ENCODE measurements around the gene TMEM171. TPM values are rescaled to one million over a fixed set of nuclear protein-coding genes. Genes with fewer than 3 reads are reported as not detected.

Gene TMEM171
- total and polyA plus RNA-seq, 4 donors: 1.0 to 2.1 (median 1.4) TPM; not detected in 1

DNA sequence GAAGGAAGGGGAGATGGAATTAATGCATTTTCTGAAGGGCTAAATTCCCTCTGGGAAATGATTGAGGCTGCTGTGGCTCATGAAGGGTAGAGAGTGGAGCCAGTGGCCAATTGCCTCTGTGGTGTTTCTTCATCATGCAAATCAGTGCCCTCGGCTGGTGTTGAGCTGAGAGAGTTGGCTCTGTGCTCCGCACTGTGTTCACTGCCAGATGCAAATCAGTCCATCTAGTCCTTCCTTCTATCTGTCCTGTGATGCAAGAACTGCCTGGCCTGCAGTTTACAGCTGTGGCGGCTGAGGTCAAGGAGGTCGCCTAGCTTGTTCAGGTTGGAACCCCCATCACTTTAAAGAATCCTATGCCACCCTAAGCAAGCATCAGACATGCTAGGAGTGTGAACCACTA lies 6.0 kb downstream of the TMEM171 start:
- Histone ChIP-seq H3K9me3 (ENCODE audit: control insufficient read depth in 4 of 4, low read length in 3 of 4) (no peaks in the 10 kb centered on the region), H3K4me3 (ENCODE audit: low read depth in 1 of 3, low read length in 3 of 3) (no peak overlapping the region), H3K27me3 (ENCODE audit: control insufficient read depth in 4 of 4, insufficient read depth in 4 of 4, low read length in 3 of 4) (no peaks in the 10 kb centered on the region), H3K36me3 (ENCODE audit: control insufficient read depth in 4 of 4, insufficient read depth in 3 of 4, low read depth in 1 of 4, low read length in 3 of 4) (no peaks in the 10 kb centered on the region), H3K27ac (ENCODE audit: low read depth in 1 of 2, low read length in 2 of 2) (no peak overlapping the region), H3K9ac (ENCODE audit: low read depth in 1 of 2, low read length in 2 of 2) (no peak overlapping the region), H3K4me1 (ENCODE audit: control insufficient read depth in 4 of 4, insufficient read depth in 4 of 4, low read length in 3 of 4) (peaks cover 0 to under 1% (median 0%) of the 10 kb centered on the region in 4 donors)
- WGBS: 62% methylated on average over 4 of the region's 4 CpGs
- no peak for DNase-seq (ENCODE audit: low spot score)
- peak in 1 of 2 donors; percentile 36 for TF ChIP-seq HNF4A (conservative IDR thresholded peaks at IDR 0.05)
- TF ChIP-seq YY1 (IDR thresholded peaks at IDR 0.05): no peak
- no peak for TF ChIP-seq FOXA1 (IDR thresholded peaks at IDR 0.05)
- peak; percentile 24 to 55 for TF ChIP-seq RXRA (IDR thresholded peaks at IDR 0.05)

DNA sequence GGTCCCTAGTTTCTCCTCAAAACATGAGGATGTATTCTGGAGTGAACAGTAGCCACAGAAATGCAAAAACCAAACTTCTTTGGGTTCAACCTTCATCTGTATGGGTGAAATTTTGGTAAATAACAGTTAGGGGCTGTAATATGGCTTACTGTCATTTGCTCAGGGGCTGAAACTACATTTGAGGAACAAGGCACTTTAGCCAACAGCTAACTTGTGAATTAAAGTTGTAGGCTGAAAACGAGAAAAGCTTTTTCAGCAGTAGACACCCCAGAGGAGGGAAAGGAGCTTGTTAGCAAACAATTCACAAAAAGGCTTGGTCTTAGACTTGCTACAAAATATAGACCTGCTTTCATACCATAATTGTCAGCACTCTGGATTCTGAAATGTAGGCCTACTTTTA lies 6.6 kb downstream of the TMEM171 start:
- Histone ChIP-seq H3K4me1 (ENCODE audit: control insufficient read depth in 4 of 4, insufficient read depth in 4 of 4, low read length in 3 of 4) (no peaks in the 10 kb centered on the region), H3K9ac (ENCODE audit: low read depth in 1 of 2, low read length in 2 of 2) (no peak overlapping the region), H3K4me3 (ENCODE audit: low read depth in 1 of 3, low read length in 3 of 3) (no peak overlapping the region), H3K36me3 (ENCODE audit: control insufficient read depth in 4 of 4, insufficient read depth in 3 of 4, low read depth in 1 of 4, low read length in 3 of 4) (no peaks in the 10 kb centered on the region), H3K27me3 (ENCODE audit: control insufficient read depth in 4 of 4, insufficient read depth in 4 of 4, low read length in 3 of 4) (no peaks in the 10 kb centered on the region), H3K9me3 (ENCODE audit: control insufficient read depth in 4 of 4, low read length in 3 of 4) (no peaks in the 10 kb centered on the region), H3K27ac (ENCODE audit: low read depth in 1 of 2, low read length in 2 of 2) (no peak overlapping the region)
- no peak for TF ChIP-seq MAX (IDR thresholded peaks at IDR 0.05)
- TF ChIP-seq YY1 (IDR thresholded peaks at IDR 0.05): no peak
- no peak for TF ChIP-seq HNF4G (IDR thresholded peaks at IDR 0.05)
- no peak for TF ChIP-seq JUND (IDR thresholded peaks at IDR 0.05)
- TF ChIP-seq NR2F2 (IDR thresholded peaks at IDR 0.05): no peak
- TF ChIP-seq, protein P1, sequence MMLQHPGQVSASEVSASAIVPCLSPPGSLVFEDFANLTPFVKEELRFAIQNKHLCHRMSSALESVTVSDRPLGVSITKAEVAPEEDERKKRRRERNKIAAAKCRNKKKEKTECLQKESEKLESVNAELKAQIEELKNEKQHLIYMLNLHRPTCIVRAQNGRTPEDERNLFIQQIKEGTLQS (IDR thresholded peaks at IDR 0.05): no peak
- TF ChIP-seq SP1 (IDR thresholded peaks at IDR 0.05): no peak
- no peak for TF ChIP-seq CTCF (IDR thresholded peaks at IDR 0.05; ENCODE audit: low read depth, low read length, missing input control)
- no peak for TF ChIP-seq EGR1 (IDR thresholded peaks at IDR 0.05; ENCODE audit: low read depth in 2 of 2)
- TF ChIP-seq, protein P2, sequence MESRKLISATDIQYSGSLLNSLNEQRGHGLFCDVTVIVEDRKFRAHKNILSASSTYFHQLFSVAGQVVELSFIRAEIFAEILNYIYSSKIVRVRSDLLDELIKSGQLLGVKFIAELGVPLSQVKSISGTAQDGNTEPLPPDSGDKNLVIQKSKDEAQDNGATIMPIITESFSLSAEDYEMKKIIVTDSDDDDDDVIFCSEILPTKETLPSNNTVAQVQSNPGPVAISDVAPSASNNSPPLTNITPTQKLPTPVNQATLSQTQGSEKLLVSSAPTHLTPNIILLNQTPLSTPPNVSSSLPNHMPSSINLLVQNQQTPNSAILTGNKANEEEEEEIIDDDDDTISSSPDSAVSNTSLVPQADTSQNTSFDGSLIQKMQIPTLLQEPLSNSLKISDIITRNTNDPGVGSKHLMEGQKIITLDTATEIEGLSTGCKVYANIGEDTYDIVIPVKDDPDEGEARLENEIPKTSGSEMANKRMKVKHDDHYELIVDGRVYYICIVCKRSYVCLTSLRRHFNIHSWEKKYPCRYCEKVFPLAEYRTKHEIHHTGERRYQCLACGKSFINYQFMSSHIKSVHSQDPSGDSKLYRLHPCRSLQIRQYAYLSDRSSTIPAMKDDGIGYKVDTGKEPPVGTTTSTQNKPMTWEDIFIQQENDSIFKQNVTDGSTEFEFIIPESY (IDR thresholded peaks at IDR 0.05): no peak
- TF ChIP-seq FOXA2 (IDR thresholded peaks at IDR 0.05): no peak
- no peak for TF ChIP-seq RAD21 (IDR thresholded peaks at IDR 0.05)
- WGBS: 77% methylated on average over 1 of the region's 1 CpG
- DNase-seq (ENCODE audit: low spot score): no peak

DNA sequence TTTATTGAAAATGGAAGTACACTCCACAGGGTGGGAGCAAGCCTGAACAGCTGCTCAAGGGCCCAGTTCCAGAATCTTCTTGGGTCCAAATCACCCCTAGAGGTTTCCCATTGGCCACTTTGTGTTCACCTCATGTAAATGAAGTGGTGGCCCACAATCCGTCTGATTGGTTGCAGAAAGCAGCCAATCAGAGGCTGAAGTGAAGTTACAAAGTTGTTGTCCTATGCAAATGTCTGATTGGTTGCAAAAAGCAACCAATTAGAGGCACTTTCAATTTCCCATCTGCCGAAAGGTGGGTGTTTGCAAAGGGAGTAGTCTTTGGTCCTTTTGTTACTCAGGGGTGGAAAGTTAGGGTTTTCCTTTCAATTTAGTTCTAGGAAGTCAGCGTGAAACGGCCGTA lies 8.8 kb downstream of the TMEM171 start:
- no peaks in the 10 kb centered on the region for H3K27me3 ChIP-seq (ENCODE audit: control insufficient read depth in 4 of 4, insufficient read depth in 4 of 4, low read length in 3 of 4)
- no peak overlapping the region for H3K9ac ChIP-seq (ENCODE audit: low read depth in 1 of 2, low read length in 2 of 2)
- 87% methylated on average over 5 of the region's 5 CpGs for WGBS
- no peaks in the 10 kb centered on the region for H3K36me3 ChIP-seq (ENCODE audit: control insufficient read depth in 4 of 4, insufficient read depth in 3 of 4, low read depth in 1 of 4, low read length in 3 of 4)
- H3K9me3 ChIP-seq (ENCODE audit: control insufficient read depth in 4 of 4, low read length in 3 of 4): no peaks in the 10 kb centered on the region
- H3K27ac ChIP-seq (ENCODE audit: low read depth in 1 of 2, low read length in 2 of 2): no peak overlapping the region
- no peak for DNase-seq (ENCODE audit: low spot score)
- H3K4me3 ChIP-seq (ENCODE audit: low read depth in 1 of 3, low read length in 3 of 3): no peak overlapping the region
- H3K4me1 ChIP-seq (ENCODE audit: control insufficient read depth in 4 of 4, insufficient read depth in 4 of 4, low read length in 3 of 4): no peaks in the 10 kb centered on the region
- TF ChIP-seq JUND (IDR thresholded peaks at IDR 0.05) (no peak), SP1 (IDR thresholded peaks at IDR 0.05) (no peak), HNF4G (IDR thresholded peaks at IDR 0.05) (no peak), CTCF (IDR thresholded peaks at IDR 0.05; ENCODE audit: low read depth, low read length, missing input control) (no peak), MAX (IDR thresholded peaks at IDR 0.05) (no peak), YY1 (IDR thresholded peaks at IDR 0.05) (no peak), NR2F2 (IDR thresholded peaks at IDR 0.05) (no peak)
- TF ChIP-seq, protein P1 (IDR thresholded peaks at IDR 0.05): no peak
- TF ChIP-seq, protein P2 (IDR thresholded peaks at IDR 0.05): no peak

Data from liver (tissue), 9 donors.